ENCODE measurements around the gene DCXR.

DNA sequence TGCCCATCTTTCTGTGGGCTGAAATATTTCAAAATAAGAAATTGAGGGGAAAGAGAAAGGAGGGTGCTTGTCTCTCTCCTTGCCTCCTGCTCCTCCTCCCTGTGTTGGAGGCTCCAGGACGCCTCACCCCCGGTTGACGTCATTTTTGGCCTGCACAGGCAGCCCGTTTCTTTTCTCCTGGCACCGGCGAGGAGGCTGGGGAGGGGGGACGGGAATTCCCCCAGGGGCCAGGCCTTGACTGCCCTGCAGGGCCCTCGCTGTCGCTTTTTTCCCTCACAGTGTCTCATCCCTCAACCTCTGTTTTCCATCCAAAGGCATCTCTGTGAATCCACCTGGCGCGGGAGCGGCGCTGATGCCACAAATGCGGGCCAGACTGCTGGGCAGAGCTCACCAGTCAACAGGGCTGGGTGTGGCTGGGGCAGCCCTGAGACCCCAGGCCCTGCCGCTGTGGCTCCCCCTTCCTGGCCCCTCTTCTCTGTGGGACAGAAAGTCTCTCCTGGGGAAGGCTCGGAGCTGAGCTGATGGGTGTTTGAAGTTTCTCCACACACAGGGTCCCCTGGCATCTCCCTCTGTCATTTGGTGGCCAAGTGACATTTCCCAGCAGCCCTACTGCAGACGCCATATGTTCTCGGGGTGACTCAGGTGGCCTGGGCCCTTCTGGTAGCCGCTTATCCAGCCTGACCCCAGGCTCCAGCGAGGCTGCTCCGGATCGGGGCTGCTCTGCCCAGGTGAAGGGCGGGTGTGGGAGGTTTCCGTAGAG lies 30.8 kb downstream of the DCXR start:
- TF ChIP-seq, protein P1, sequence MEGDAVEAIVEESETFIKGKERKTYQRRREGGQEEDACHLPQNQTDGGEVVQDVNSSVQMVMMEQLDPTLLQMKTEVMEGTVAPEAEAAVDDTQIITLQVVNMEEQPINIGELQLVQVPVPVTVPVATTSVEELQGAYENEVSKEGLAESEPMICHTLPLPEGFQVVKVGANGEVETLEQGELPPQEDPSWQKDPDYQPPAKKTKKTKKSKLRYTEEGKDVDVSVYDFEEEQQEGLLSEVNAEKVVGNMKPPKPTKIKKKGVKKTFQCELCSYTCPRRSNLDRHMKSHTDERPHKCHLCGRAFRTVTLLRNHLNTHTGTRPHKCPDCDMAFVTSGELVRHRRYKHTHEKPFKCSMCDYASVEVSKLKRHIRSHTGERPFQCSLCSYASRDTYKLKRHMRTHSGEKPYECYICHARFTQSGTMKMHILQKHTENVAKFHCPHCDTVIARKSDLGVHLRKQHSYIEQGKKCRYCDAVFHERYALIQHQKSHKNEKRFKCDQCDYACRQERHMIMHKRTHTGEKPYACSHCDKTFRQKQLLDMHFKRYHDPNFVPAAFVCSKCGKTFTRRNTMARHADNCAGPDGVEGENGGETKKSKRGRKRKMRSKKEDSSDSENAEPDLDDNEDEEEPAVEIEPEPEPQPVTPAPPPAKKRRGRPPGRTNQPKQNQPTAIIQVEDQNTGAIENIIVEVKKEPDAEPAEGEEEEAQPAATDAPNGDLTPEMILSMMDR (IDR thresholded peaks at IDR 0.05 in 2 of 3, conservative IDR thresholded peaks at IDR 0.05 in 1 of 3; ENCODE audit: borderline replicate concordance in 1 of 3, insufficient read depth in 1 of 3, low read depth in 2 of 3, low read length in 2 of 3) = no peak
- TF ChIP-seq POLR2A (IDR thresholded peaks at IDR 0.05; ENCODE audit: borderline replicate concordance, extremely low read depth, insufficient read depth, insufficient read length) = no peak
- no peak for TF ChIP-seq TCF7L2 (IDR thresholded peaks at IDR 0.05; ENCODE audit: borderline replicate concordance, extremely low read depth, insufficient read depth, insufficient read length)
- TF ChIP-seq, protein P2, sequence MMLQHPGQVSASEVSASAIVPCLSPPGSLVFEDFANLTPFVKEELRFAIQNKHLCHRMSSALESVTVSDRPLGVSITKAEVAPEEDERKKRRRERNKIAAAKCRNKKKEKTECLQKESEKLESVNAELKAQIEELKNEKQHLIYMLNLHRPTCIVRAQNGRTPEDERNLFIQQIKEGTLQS (IDR thresholded peaks at IDR 0.05) = no peak
- no peak for TF ChIP-seq CEBPB (IDR thresholded peaks at IDR 0.05; ENCODE audit: low read depth)
- TF ChIP-seq SP1 (IDR thresholded peaks at IDR 0.05; ENCODE audit: low read depth) = no peak
- no peak for TF ChIP-seq ZNF274 (IDR thresholded peaks at IDR 0.05; ENCODE audit: low read depth, low read length)
- TF ChIP-seq, protein P3, sequence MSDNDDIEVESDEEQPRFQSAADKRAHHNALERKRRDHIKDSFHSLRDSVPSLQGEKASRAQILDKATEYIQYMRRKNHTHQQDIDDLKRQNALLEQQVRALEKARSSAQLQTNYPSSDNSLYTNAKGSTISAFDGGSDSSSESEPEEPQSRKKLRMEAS (IDR thresholded peaks at IDR 0.05) = no peak
- TF ChIP-seq ELF1 (IDR thresholded peaks at IDR 0.05; ENCODE audit: borderline replicate concordance, low read depth) = no peak
